Measurements from ENCODE around the gene WDFY2. TPM values are rescaled to one million over a fixed set of nuclear protein-coding genes. Genes with fewer than 3 reads are reported as not detected.
A peak's percentile ranks its signal among the peaks of the same experiment; 100 is the strongest.

The WDFY2 gene
- total and polyA plus RNA-seq, 2 of the 13 experiments (the other 11 are each of a cell fraction or from before 2014, with no cell fraction given): 22.6 to 27.0 TPM

GRCh38 chr13:51803422-51804294 lies 219.4 kb downstream of the WDFY2 start, which contains the start of gene DHRS12 (continued):
- TF ChIP-seq, protein P1, sequence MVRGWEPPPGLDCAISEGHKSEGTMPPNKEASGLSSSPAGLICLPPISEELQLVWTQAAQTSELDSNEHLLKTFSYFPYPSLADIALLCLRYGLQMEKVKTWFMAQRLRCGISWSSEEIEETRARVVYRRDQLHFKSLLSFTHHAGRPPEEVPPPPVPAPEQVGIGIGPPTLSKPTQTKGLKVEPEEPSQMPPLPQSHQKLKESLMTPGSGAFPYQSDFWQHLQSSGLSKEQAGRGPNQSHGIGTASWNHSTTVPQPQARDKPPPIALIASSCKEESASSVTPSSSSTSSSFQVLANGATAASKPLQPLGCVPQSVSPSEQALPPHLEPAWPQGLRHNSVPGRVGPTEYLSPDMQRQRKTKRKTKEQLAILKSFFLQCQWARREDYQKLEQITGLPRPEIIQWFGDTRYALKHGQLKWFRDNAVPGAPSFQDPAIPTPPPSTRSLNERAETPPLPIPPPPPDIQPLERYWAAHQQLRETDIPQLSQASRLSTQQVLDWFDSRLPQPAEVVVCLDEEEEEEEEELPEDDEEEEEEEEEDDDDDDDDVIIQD (CRISPR knock-in tag; IDR thresholded peaks at IDR 0.05; ENCODE audit: low read depth): no peak
- TF ChIP-seq ZNF547 (CRISPR knock-in tag; IDR thresholded peaks at IDR 0.05) (peak; percentile 73), ZFP36 (IDR thresholded peaks at IDR 0.05; ENCODE audit: borderline replicate concordance, low read depth, low read length, partially characterized antibody) (no peak), RXRA (CRISPR knock-in tag; IDR thresholded peaks at IDR 0.05) (peak; percentile 13; the same call in 1 of the 2 replicates), ZNF773 (CRISPR knock-in tag; IDR thresholded peaks at IDR 0.05; ENCODE audit: borderline replicate concordance) (0 out of 2 replicates have a peak, but pooled peaks have one; percentile 29), GRHL1 (CRISPR knock-in tag; conservative IDR thresholded peaks at IDR 0.05) (no peak), ELF4 (CRISPR knock-in tag; IDR thresholded peaks at IDR 0.05; ENCODE audit: borderline replicate concordance) (no peak), NCOA1 (CRISPR knock-in tag; IDR thresholded peaks at IDR 0.05) (no peak; the same call in 1 of the 2 replicates), CBFB (CRISPR knock-in tag; IDR thresholded peaks at IDR 0.05) (no peak; the same call in 1 of the 2 replicates), ZSCAN12 (CRISPR knock-in tag; IDR thresholded peaks at IDR 0.05) (no peak), ZFP82 (CRISPR knock-in tag; IDR thresholded peaks at IDR 0.05; ENCODE audit: borderline replicate concordance) (no peak), MXD3 (CRISPR knock-in tag; IDR thresholded peaks at IDR 0.05) (peak; percentile 69; the same call in 1 of the 2 replicates), NR1H2 (CRISPR knock-in tag; IDR thresholded peaks at IDR 0.05; ENCODE audit: borderline replicate concordance, low read depth) (no peak), NFATC3 (CRISPR knock-in tag; IDR thresholded peaks at IDR 0.05) (no peak), ZNF343 (CRISPR knock-in tag; IDR thresholded peaks at IDR 0.05) (peak; percentile 54; the same call in 1 of the 2 replicates), ZNF382 (CRISPR knock-in tag; IDR thresholded peaks at IDR 0.05; ENCODE audit: borderline replicate concordance) (no peak), ZNF879 (CRISPR knock-in tag; IDR thresholded peaks at IDR 0.05) (no peak), ZNF672 (CRISPR knock-in tag; IDR thresholded peaks at IDR 0.05) (no peak), GPBP1L1 (CRISPR knock-in tag; IDR thresholded peaks at IDR 0.05) (no peak), ARID2 (CRISPR knock-in tag; IDR thresholded peaks at IDR 0.05; ENCODE audit: borderline replicate concordance) (no peak)
- TF ChIP-seq, protein P2, sequence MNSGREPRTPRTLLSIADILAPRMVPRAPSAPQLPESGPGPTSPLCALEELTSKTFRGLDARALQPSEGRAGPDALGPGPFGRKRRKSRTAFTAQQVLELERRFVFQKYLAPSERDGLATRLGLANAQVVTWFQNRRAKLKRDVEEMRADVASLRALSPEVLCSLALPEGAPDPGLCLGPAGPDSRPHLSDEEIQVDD (CRISPR knock-in tag; IDR thresholded peaks at IDR 0.05; ENCODE audit: borderline replicate concordance): peak; percentile 42; the same call in 1 of the 2 replicates
- TF ChIP-seq, protein P3, sequence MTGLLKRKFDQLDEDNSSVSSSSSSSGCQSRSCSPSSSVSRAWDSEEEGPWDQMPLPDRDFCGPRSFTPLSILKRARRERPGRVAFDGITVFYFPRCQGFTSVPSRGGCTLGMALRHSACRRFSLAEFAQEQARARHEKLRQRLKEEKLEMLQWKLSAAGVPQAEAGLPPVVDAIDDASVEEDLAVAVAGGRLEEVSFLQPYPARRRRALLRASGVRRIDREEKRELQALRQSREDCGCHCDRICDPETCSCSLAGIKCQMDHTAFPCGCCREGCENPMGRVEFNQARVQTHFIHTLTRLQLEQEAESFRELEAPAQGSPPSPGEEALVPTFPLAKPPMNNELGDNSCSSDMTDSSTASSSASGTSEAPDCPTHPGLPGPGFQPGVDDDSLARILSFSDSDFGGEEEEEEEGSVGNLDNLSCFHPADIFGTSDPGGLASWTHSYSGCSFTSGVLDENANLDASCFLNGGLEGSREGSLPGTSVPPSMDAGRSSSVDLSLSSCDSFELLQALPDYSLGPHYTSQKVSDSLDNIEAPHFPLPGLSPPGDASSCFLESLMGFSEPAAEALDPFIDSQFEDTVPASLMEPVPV (CRISPR knock-in tag; IDR thresholded peaks at IDR 0.05): no peak

Measured in HepG2 (cell line).